Lung (tissue), 12 donors: Measurements from ENCODE around the gene DOCK1. TPM values are rescaled to one million over a fixed set of nuclear protein-coding genes. Genes with fewer than 3 reads are reported as not detected.

ENCODE experiments used
- ATAC-seq: fragments of 200-7000 bp; cut with Tn5 transposase; one replicate; pipeline ENCODE4 v1.9.1; 2020; ENCODE audit warnings: moderate number of reproducible peaks; ENCODE audit not compliant: insufficient read depth, low FRiP score
- DNase-seq, 3 donors: peaks; one replicate each; pipeline ENCODE4 v3.0.0-alpha.2; 2013 to 2017
- H3K27ac ChIP-seq, 2 donors: one replicate each; pipeline ENCODE4 v1.5.1; 2013; ENCODE audit warnings: mild to moderate bottlenecking in 2 of 2, moderate library complexity in 2 of 2, control low read depth in 1 of 2, inconsistent platforms in 1 of 2, low read depth in 1 of 2, low read length in 1 of 2
- H3K27me3 ChIP-seq, 3 donors: one replicate each; pipeline ENCODE4 v1.5.1; 2013; ENCODE audit warnings: low read length in 2 of 3; ENCODE audit not compliant: control insufficient read depth in 3 of 3, insufficient read depth in 3 of 3
- H3K36me3 ChIP-seq, 4 donors: one replicate each; pipeline ENCODE4 v1.5.1; 2013; ENCODE audit warnings: low read length in 4 of 4, mild to moderate bottlenecking in 1 of 4, moderate library complexity in 1 of 4; ENCODE audit not compliant: control insufficient read depth in 4 of 4, insufficient read depth in 4 of 4
- H3K4me1 ChIP-seq, 5 donors: one replicate each; pipeline ENCODE4 v1.5.1; 2013; ENCODE audit warnings: low read length in 5 of 5, mild to moderate bottlenecking in 2 of 5, moderate library complexity in 1 of 5; ENCODE audit not compliant: control insufficient read depth in 5 of 5, insufficient read depth in 5 of 5
- H3K4me3 ChIP-seq: one replicate; pipeline ENCODE4 v1.5.1; 2013; ENCODE audit warnings: mild to moderate bottlenecking, control low read depth, moderate library complexity
- H3K9ac ChIP-seq, 2 donors: one replicate each; pipeline ENCODE4 v1.5.1; 2013; ENCODE audit warnings: low read length in 2 of 2, control low read depth in 1 of 2; ENCODE audit not compliant: insufficient read depth in 1 of 2
- H3K9me3 ChIP-seq, 4 donors: one replicate each; pipeline ENCODE4 v1.5.1; 2013; ENCODE audit warnings: low read length in 3 of 4, mild to moderate bottlenecking in 1 of 4, moderate library complexity in 1 of 4; ENCODE audit not compliant: control insufficient read depth in 4 of 4, insufficient read depth in 3 of 4
- WGBS, 2 donors: extraction: QIAGEN DNeasy Blood & Tissue Kit; methylation state at CpG; one replicate each; pipeline ENCODE4 v1.1.7; 2013; 5-methylcytosine and 5-hydroxymethylcytosine counted together
- polyA plus RNA-seq, 2 donors: library from polyadenylated mRNA; stranded (reverse); fragments of 200-250 nt; gene quantifications; one replicate each; pipeline ENCODE4 v1.2.1, GENCODE V29; 2013
- total RNA-seq, 2 donors: library from RNA; depleted of rRNA in 1 of 2; stranded (reverse); fragments of >200 nt in 1 of 2; gene quantifications; one replicate each; pipeline ENCODE4 v1.2.1, GENCODE V29; 2014 to 2021
- TF ChIP-seq, protein P1 (sequence below): IDR thresholded peaks from 2 replicates; pipeline ENCODE4 v1.5.1; 2012; ENCODE audit warnings: mild to moderate bottlenecking; ENCODE audit errors: control extremely low read depth, extremely low read depth
- donor health status: control.
- donor health status: control.
- donor health status: Bipolar disorder and iron deficiency.
- donor health status: healthy.
- donor health status: DM: yes; HTN: yes; CAD: no.

The DOCK1 gene
- total and polyA plus RNA-seq, 4 donors = 11.2 to 102 (median 30.5) TPM

DNA sequence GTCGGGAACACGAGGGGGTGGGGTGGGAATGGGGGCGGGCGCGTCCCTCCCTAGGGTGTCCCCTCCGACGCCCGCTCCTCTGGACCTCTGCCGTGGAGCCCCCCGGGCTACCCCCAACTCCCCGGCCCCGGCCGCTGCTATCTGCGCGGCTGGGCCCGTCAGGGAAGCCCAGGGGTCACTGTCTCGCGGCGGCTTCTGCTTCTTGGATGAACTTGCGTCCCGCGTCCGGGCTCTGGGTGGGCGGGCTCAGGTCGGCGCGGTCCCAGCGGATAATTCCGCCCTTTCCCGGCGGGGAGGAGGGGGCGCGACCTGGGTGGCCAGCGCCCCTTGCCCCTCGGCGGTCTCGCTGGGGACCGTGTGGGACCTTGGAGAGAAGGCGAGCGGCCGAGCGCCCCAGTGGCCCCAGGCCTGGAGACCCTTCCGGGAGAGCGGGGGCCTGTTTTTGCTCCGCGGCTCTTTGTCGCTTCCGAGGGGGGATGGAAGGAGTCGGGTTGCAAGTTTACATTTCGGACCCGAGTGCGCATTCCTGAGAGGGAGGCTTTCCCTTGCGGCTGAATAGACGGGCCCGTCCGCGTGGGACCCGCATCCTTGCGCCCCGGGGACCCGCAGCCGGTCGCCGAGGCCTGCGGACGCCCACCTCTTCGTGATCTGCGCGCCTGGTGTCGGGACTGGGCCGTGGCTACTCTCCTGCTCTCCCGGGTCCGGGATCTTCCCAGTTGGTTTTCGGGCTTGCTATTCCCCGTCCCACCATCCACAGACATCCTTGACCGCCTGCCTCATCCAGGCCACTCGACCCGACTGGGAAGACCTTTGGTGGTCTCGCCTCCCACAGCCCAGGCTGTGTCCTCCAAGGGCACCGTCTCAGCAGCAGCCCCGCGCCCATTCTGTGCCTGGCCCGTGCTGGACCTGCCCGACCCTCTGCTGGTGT is 812 bp downstream of the DOCK1 start:
- no peaks in the 10 kb centered on the region for H3K27me3 ChIP-seq
- H3K4me1 ChIP-seq = peaks cover 0 to 25% (median 4%) of the 10 kb centered on the region in 5 donors
- DNase-seq = peak; percentile 81 to 84 (median 82)
- ATAC-seq = no peak
- peak overlapping the region in 1 of 2 donors; percentile 53 for H3K9ac ChIP-seq
- WGBS, 2 donors = 23 to 28% methylated on average over 69 to 84 of the region's 84 CpGs
- peak overlapping the region; percentile 76 to 84 for H3K27ac ChIP-seq
- H3K9me3 ChIP-seq = no peaks in the 10 kb centered on the region
- H3K36me3 ChIP-seq = peaks cover 0 to 5% (median 1%) of the 10 kb centered on the region in 4 donors
- TF ChIP-seq, protein P1, sequence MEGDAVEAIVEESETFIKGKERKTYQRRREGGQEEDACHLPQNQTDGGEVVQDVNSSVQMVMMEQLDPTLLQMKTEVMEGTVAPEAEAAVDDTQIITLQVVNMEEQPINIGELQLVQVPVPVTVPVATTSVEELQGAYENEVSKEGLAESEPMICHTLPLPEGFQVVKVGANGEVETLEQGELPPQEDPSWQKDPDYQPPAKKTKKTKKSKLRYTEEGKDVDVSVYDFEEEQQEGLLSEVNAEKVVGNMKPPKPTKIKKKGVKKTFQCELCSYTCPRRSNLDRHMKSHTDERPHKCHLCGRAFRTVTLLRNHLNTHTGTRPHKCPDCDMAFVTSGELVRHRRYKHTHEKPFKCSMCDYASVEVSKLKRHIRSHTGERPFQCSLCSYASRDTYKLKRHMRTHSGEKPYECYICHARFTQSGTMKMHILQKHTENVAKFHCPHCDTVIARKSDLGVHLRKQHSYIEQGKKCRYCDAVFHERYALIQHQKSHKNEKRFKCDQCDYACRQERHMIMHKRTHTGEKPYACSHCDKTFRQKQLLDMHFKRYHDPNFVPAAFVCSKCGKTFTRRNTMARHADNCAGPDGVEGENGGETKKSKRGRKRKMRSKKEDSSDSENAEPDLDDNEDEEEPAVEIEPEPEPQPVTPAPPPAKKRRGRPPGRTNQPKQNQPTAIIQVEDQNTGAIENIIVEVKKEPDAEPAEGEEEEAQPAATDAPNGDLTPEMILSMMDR = no peak
- H3K4me3 ChIP-seq = peak overlapping the region; percentile 82

DNA sequence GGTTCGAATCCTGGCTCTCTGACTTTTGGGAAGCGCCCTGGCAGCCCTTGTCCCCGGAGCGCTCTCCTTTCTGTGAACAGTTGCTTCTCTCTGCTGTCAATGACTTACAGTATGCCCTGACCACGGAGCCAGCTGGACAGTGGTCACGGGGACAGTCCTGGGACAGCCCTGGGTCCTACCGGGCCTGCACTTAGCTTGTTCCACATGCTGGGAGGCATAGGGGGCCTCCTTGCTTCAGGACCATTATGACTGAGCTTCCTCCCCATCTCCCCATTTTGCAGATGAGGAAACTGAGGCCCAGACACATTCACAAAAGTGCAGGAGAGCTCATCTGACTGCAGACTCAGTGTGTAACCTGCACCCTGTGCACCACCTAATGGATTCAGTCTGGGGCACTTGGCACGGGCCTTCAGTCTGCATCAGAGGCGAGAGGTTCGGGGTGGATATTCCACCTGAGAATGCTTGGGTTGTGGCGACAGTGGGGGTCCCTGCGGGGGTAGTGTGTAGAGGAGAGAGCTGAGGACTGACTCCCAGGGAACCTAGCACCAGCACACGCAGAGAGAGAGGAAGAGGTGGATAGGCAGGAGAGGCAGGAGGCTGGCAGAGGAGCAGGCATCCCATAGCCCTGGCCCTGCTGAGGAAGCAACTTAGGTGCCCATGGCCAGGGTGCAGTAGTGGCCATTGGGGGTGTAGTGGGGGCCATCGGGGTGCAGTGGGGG is 1.6 kb downstream of the DOCK1 start:
- Histone ChIP-seq H3K27me3 (no peaks in the 10 kb centered on the region), H3K9ac (peak overlapping the region in 1 of 2 donors; percentile 53), H3K4me3 (peak overlapping the region; percentile 82), H3K27ac (peak overlapping the region in 1 of 2 donors; percentile 84), H3K4me1 (peaks cover 0 to 25% (median 4%) of the 10 kb centered on the region in 5 donors), H3K36me3 (peaks cover 0 to 5% (median 1%) of the 10 kb centered on the region in 4 donors), H3K9me3 (no peaks in the 10 kb centered on the region)
- TF ChIP-seq, protein P1 = no peak
- no peak for DNase-seq
- ATAC-seq = no peak
- WGBS, 2 donors = 94% methylated on average over 14 of the region's 14 CpGs

DNA sequence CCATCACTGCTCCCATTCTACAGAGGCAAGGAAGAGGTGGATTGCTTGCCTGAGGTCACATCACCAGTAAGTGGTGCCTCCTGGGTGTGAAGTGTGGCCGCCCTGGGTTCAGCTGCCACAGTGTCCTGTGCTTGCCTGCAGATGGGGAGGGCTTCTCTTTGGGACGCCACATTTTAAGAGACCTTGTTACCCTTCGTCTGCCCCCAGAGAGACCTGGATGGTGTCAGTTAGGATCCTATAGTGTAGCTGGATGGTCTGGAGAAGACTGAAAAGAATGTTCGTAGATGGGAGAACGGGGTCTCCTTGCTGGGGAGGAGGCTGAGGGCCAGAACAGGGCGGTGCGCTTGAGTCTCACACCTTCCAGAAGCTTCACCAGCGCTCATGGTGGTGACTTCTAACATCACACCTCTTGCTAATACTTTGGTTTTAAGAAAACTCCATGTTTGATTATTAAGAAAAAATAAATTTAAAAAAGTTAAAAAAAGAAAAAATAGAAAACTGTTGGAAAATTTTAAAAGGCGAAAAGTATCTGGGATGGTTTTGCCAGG is 2.3 kb downstream of the DOCK1 start:
- DNase-seq = no peak
- H3K36me3 ChIP-seq = peaks cover 0 to 5% (median 1%) of the 10 kb centered on the region in 4 donors
- no peak for ATAC-seq
- no peak overlapping the region for H3K4me3 ChIP-seq
- H3K9me3 ChIP-seq = no peaks in the 10 kb centered on the region
- no peak overlapping the region for H3K27ac ChIP-seq
- peaks cover 0 to 25% (median 4%) of the 10 kb centered on the region in 5 donors for H3K4me1 ChIP-seq
- 95 to 97% methylated on average over 9 of the region's 9 CpGs for WGBS, 2 donors
- TF ChIP-seq, protein P1 = no peak
- H3K27me3 ChIP-seq = no peaks in the 10 kb centered on the region
- no peak overlapping the region for H3K9ac ChIP-seq
